GM12891 (cell line): ENCODE measurements around the gene TULP1.
A peak's percentile ranks its signal among the peaks of the same experiment; 100 is the strongest.

ENCODE experiments used
- DNase-seq: peaks from one replicate; pipeline ENCODE4 v3.0.0; 2011; ENCODE audit warnings: low spot score; ENCODE audit not compliant: insufficient read length
- FAIRE-seq: peaks from 2 replicates; lab custom pipeline; 2011; peaks lifted over from hg19 to GRCh38; lab: Jason Lieb, UNC
- PAX5 ChIP-seq: IDR thresholded peaks from 2 replicates; pipeline ENCODE4 v1.6.1; 2011; ENCODE audit warnings: low read length, moderate library complexity, mild to moderate bottlenecking; ENCODE audit not compliant: insufficient read depth, severe bottlenecking
- POLR2A ChIP-seq: IDR thresholded peaks from 2 replicates; pipeline ENCODE4 v1.6.1; 2011; ENCODE audit warnings: low read depth, low read length, control low read depth
- POLR2AphosphoS5 ChIP-seq: IDR thresholded peaks from 2 replicates; pipeline ENCODE4 v1.6.1; 2011; ENCODE audit warnings: low read depth, low read length, control low read depth
- POU2F2 ChIP-seq: IDR thresholded peaks from 2 replicates; pipeline ENCODE4 v1.6.1; 2011; ENCODE audit warnings: low read depth, mild to moderate bottlenecking, control low read depth, low read length, moderate library complexity
- SPI1 ChIP-seq: IDR thresholded peaks from 2 replicates; pipeline ENCODE4 v1.6.1; 2011; ENCODE audit warnings: low read depth, low read length, control low read depth
- TAF1 ChIP-seq: IDR thresholded peaks from 2 replicates; pipeline ENCODE4 v1.6.1; 2011; ENCODE audit warnings: low read depth, low read length, control low read depth

The TULP1 gene

DNA sequence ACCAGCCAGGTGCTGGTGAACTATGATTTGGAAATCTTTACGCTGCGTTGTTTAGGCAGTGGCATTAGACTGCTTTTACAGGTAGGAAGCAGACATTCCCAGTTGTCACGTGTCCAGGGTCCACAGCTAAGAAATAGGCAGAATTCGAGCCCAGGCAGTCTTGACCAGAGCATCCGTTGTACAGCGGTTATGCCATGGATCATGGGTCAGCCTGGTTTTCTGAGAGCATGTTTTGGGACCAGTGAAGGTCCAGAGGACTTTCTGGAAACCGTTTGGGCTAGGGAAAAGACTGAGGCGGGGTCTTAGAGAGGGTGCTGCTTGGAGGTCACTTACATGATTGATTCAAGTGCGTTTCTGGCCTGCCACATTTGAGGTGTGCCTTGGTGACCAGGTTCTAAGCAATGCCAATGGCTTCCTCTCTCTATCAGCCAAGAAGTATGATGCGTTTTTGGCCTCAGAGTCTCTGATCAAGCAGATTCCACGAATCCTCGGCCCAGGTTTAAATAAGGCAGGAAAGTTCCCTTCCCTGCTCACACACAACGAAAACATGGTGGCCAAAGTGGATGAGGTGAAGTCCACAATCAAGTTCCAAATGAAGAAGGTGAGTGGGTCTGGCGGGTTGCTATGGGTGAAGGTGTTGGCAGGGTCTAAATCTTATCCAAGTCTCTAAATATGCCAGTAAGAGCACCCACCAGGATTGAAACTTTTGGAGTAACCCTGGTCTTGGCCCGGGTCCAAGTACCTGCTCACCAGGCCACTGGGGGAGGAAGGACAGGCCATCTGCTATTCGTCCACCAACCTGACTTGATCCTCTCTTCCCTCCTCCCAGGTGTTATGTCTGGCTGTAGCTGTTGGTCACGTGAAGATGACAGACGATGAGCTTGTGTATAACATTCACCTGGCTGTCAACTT, 42.7 kb downstream of the TULP1 start:
- TF ChIP-seq SPI1 (no peak), POLR2A (no peak; the same call in 1 of the 2 replicates), TAF1 (no peak), POLR2AphosphoS5 (no peak), POU2F2 (no peak), PAX5 (no peak)
- no peak for FAIRE-seq
- no peak for DNase-seq

- FAIRE-seq (no peak), DNase-seq (no peak)
- no peak for TF ChIP-seq SPI1
- TF ChIP-seq POLR2AphosphoS5, result no peak
- TF ChIP-seq TAF1, result no peak
- TF ChIP-seq POU2F2, result no peak
- no peak for TF ChIP-seq PAX5
- TF ChIP-seq POLR2A, result no peak
Measured at GRCh38 chr6:35468980-35469750, 43.5 kb downstream of the TULP1 start.

GRCh38 chr6:35468181-35468979, 44.3 kb downstream of the TULP1 start, which contains the start of gene RPL10A:
Gene RPL10A, plus strand, starts transcription at chr6:35468401. Its CDS starts 34 bp downstream, at chr6:35468435.
- TF ChIP-seq POLR2A, result peak; percentile 100
- TF ChIP-seq POU2F2, result peak; percentile 95
- TF ChIP-seq PAX5, result peak; percentile 73
- TF ChIP-seq SPI1, result no peak
- peak; percentile 100 for TF ChIP-seq POLR2AphosphoS5
- peak; percentile 100 for TF ChIP-seq TAF1
- peak; percentile 95 for DNase-seq
- peak; percentile 85 for FAIRE-seq

GRCh38 chr6:35465646-35466045, 47.0 kb downstream of the TULP1 start:
- no peak for TF ChIP-seq POLR2AphosphoS5
- no peak for TF ChIP-seq POLR2A
- TF ChIP-seq PAX5, result no peak
- no peak for TF ChIP-seq POU2F2
- no peak for TF ChIP-seq SPI1
- TF ChIP-seq TAF1, result no peak
- DNase-seq, result no peak
- no peak for FAIRE-seq

GRCh38 chr6:35463292-35463691, 49.4 kb downstream of the TULP1 start:
- DNase-seq, result no peak
- TF ChIP-seq POLR2A (no peak), POLR2AphosphoS5 (no peak), SPI1 (no peak), POU2F2 (no peak), TAF1 (no peak), PAX5 (no peak)

DNA sequence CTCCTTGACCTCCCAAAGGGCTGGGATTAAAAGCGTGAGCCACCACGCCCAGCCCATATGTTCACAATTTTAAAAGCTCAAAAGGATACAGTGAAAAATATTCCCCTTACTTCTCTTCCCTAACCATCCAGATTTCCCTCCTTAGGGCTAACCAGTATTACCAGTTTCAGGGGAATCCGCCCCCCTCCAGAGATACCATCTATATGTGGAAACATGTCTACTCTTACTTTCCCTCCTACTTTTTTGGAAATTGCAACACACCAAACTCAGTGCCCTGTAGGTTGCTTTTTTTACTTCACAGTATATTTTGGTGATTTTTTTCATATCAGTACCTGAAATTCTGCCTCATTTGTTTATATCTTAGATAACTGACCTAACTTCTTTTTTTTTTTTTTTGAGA, 51.4 kb downstream of the TULP1 start:
- TF ChIP-seq PAX5, result no peak
- no peak for TF ChIP-seq TAF1
- TF ChIP-seq POLR2A, result no peak
- TF ChIP-seq SPI1, result no peak
- TF ChIP-seq POLR2AphosphoS5, result no peak
- TF ChIP-seq POU2F2, result no peak
- FAIRE-seq (no peak), DNase-seq (no peak)

More at GRCh38 chr6:35463292-35463691, 49.4 kb downstream of the TULP1 start:
- FAIRE-seq, result no peak

GRCh38 chr6:35457907-35458306, 54.8 kb downstream of the TULP1 start:
- TF ChIP-seq SPI1 (no peak), TAF1 (no peak), POU2F2 (no peak), POLR2A (no peak), POLR2AphosphoS5 (no peak), PAX5 (no peak)
- no peak for FAIRE-seq
- no peak for DNase-seq

DNA sequence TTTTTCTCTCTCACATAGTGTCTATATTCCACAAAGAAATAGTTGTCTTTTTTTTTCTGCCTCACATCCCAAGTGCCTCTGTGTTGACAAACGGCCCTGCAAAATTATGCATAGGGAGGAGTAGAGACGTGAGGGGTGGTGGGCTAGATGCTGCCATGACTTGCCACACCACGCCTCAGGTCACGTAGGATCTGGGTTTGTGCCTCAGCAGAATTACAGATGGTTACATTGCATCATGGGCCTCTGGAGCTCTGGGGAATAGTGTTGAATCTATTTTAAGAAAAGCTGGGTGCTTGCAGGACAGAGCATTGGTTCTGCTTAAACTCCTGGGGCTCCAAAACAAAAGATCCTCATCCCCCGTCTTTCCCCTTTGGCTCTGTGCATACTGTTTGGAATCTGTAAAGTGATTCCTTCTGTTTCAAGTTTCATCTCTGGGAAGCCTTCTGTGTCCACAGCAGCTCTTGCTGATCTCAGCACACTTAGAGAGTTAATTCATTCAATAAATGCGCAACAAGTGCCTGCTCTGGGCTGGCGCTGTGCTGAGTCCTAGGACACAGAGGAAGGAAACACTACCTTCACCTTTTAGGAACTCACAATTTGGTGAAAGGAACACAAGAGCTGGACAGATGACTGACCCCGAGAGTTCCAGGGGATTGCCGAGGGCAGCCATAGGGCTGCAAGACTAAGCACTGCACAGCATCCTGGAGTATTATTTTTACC, 58.1 kb downstream of the TULP1 start:
- DNase-seq (no peak), FAIRE-seq (no peak)
- TF ChIP-seq POLR2AphosphoS5, result no peak
- no peak for TF ChIP-seq SPI1
- TF ChIP-seq POLR2A, result no peak
- TF ChIP-seq POU2F2, result no peak
- no peak for TF ChIP-seq TAF1
- no peak for TF ChIP-seq PAX5
